CD4-positive, alpha-beta T cell treated with Interleukin-1 beta for 1 hour (primary cell): ENCODE data around the gene APCDD1L.
"Not testable (repeated sequence)": the region's sequence is repeated elsewhere in the genome, so short reads cannot be mapped to it uniquely, and the experiment has no call there.

Experiments used
- DNase-seq, 2 donors: peaks; one replicate each; pipeline ENCODE4 v3.0.0-alpha.2; 2020 to 2022

APCDD1L gene

DNA sequence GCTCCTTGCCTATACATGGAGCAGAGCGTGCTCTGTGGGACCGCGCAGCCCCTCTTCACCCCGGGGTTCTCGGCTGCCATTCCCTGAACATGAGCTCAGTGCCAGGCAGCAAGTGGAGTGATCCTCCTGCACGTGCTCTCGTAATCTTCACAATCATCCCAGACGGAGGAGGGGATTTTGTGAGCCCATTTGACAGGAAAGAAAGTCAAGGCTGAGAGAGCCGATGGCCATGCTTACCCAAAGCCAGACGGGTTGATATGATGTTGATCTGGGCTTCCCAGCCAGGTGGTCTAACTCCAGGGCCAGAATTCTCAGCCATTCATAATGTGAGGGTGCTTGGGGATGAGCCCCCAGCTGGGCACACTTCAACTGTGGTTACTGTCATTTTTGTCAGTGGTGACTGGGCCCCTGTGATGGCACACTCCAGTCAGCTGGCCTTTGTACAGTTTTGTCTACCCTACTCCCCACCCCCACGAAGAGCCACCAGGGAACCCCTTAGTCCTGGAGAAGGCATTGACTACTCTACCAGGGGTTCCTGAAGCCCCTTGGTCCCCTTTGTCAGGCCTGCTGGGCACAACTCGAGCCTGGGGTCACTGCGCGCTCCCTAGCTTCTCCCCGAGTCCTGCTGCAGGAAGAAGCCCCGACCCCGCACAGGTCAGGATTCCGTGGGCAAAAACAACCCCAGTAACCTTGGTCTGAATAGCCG is 1.5 kb downstream of the APCDD1L start:
- DNase-seq = no peak

DNA sequence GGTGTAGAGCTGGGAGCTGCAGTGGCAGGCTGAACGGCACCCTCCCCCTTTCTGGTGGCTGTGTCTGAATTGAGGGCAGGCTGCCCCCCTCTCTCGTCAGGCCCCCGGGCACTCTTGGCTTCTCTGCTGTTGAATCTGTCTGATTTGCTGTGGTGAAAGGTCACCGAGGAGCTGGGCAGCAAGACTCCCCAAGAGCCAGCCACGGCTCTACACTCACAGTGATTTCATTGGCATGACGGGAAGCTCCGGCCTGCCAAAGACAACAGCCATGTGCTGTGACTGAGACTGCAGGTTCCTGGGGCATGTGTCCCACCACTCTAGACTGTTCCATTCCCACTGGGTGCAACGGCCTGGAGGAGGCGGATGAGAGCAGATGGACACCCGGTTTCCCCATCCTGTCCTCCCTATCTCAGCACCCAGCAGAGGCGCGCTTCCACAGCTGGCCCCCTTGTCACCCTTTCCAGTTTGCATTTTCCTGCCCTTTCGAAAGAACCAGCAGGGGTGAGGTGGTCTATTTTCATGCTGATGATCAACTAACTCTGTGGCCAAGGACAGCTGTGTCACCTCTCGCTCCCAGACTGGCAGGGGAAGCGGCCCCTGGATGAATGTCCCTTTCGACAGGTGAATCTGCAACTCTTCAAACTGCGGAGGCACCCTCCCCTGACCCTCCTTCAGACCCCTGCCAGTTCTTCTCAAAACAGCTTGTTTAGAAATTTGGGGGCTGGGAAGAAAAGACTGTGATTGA is 2.2 kb downstream of the APCDD1L start:
- DNase-seq = no peak

DNA sequence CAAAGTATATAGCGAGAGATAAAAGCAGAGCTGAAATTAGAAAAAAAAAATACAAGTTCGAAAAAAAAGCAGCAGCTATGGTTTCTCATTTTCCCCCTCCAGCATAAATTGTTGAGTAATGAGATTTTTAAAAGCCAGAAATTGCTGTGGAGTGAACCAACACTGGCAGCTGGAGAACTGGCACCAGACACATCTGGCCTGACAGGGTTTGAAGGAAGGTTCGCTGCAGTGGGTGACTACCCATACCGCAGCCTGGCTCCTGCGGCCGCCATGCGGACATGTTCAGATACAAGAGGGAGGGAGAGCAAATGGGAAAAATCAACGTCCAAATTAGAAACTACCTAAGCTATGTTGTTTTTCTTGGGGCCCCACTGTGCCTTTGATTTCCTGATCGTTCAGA is 3.3 kb downstream of the APCDD1L start:
- no peak for DNase-seq

DNA sequence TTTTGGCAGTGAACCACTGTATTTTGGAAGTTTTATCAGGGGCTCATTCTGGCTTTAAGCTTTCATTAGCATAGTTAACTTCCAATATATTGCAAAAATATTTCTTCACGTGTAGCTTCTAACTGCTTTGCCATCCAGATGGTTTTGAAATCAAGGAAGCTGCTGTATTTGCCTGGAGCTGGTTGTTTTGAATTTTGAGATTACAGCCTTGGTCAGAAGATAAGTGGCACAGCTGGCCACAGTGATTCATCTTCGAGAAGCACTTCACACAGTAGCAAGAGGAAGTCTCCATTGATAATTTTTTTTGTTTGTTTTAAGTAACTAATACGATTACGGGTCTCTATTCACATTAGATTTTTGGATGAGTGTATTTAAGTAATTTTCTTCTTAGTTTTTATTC is 3.8 kb downstream of the APCDD1L start:
- DNase-seq = no peak

DNA sequence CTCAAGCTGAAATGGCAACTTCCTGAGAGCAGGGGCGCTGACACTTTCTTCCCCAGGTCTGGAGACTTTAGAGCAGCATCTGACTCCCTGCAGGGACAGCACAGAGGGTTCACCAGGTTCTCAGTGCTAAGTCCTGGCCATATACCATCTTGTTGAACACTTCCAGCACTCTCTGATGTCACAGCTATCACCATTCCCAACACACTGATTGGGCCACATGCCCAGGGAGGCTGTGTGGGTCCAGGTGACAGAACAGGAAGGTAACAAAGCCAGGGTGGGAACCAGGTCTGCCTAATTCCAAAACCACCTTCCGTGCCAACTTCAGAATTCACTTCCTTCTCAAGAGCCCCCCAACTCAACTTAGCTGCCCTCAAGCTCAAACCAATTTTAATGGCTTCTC is 4.3 kb downstream of the APCDD1L start:
- no peak for DNase-seq

DNA sequence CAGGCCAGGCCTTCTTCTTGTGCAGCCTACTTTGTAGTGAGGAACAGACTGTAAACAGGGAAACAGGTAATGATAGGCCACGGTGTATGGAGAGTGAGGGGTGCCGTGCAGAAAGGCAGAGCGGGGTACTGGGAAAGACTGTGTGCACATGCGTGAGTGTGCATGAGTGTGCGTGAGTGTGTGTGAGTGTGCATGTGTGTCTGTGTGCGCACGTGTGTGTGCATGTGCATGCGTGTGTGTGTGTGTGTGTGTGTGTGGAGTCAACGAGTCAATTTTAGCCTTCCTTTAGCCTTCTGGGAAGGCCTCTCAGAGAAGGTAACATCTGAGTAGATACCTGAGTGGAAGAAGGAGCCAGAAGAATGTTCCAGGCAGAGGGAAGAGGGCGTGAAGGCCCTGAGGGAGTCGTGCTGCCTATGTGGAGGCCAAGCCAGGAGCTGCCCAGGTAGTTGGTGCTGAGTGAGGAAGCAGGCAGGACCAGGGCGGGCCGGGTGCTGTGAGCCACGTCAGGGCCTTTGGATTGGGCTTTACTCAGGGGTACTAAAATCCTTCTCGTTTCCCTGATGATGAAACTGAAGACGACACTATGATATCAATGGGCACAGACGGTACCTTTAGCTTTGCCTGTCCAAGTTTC is 6.3 kb downstream of the APCDD1L start:
- no peak for DNase-seq

DNA sequence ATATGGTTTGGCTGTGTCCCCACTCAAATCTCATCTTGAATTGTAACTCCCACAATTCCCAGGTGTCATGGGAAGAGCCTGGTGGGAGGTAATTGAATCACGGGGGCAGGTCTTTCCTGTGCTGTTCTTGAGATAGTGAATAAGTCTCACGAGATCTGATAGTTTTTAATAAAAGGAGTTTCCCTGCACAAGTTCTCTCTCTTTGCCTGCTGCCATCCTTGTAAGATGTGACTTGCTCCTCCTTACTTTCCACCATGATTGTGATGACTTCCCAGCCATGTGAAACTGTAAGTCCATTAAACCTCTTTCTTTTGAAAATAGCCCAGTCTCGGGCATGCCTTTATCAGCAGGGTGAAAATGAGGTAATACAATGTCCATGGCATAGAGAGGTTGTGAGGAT is 8.2 kb downstream of the APCDD1L start:
- not testable (repeated sequence) for DNase-seq

DNA sequence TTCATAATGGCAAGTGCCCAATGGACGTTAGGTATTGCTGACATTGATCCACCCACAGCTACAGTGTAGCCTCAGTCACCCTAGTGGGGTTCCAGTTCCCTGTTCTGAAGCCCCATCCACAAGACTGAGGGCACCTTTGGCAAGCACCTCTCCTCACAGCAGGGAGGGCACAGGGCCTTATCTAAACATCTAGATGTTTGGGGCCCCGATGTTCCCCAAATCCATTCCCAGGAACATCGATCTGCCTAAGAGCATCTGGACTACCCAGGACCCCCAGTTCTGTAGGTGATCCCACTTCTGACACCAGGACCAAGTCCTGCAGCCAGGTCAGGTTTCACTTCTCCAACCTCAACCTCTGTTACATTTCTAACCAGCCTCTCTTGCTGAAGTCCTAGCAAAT is 10.6 kb downstream of the APCDD1L start:
- no peak for DNase-seq

DNA sequence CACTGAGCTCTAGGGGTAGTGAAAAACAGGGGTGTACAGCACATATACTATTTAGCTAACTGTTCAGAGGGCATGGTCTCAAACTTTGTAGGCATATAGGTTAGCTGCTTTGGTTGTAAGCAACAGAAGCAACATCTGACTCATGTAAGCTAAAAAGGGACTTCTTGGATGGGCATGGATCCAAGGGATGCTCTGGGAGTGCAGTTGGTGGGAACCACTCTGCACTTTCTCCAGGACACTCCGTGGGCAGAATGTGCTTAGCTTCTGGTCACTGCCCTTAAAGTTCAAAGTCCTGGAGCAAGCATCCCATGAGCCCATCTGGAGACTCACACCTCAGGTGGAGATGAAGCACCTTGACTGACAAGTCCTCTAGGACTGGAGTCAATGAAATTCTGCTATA is 11.5 kb downstream of the APCDD1L start:
- DNase-seq = no peak

DNA sequence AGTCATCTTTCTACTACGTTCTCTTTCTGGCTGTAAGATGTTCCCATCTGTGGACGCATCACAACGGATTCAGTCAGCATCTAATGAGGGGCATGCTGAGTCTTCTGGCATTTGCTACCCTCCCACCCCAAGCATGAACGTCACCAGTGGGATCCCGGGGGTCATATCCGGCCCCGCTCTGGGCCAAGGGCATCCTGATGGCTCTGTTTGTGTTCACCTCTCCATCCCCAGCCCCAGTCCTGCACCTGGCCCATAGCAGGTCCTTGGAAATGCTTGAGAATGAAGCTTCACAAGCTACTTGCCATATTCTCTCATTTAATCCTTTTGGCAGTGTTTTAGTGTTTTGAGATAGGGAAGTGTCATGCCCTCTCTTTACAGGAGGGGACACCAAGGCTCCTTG is 14.9 kb downstream of the APCDD1L start:
- DNase-seq = no peak

DNA sequence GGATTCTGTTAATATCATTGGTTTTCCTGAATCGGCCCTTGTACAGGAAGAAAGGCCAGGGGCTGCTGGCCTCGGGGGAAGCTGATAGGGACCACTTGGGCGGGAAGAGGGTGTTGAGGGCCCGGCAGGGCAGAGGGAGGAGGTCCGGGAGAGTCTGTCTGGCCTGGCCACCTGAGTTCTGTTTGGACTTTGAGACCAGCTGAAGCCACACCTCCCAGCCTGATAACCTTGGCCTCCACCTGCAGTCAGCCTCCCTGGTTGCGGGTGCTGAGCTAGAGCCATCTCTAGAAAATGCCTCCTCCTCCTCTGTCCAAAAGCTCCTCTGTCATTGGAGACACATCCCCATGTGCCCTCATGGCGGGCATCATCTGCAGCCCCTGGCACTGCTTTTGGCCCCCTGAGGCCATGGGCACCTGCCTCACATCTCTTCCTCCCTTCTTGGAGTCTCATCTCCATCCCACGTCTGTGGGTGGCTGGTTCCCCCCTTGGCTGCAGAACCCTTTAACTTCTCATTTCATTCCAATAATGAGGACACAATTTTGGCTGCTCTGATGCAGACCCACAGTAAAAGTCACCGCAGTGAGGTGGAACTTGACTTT is 16.6 kb downstream of the APCDD1L start:
- no peak for DNase-seq

DNA sequence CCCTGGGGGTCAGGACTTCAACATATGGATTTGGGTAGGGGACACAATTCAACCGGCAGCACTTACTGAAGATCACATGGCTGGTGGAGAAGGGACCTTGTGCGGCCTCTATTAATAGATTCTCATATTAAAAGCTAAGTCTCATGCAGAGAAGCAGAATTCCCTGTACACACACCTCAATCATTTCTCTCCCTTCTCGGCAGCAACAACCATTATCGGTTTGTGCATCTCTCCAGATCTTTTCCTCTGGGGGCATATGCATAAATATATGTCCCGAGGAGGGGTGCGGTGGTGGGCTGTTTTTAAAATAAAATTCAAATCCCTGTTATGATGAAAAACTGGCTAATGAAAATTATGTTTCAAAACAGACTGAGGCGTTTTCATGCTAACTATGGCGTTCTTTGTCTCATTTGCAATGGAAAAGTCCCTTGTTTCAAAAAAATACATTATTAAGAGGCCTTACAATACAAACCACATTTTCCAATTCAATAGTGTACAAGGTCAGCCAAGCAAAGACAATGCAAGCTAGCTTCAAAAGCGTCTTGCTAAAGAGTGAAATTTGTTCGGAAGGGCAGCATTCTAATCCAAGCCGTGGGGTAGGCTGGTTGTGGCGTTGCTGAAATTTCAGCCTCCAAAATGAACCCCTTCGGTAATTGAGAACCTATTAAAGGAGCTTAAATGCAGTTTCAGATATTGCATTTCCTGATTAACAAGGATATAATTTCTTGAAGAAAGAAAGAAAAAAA is 17.3 kb downstream of the APCDD1L start:
- no peak for DNase-seq

DNA sequence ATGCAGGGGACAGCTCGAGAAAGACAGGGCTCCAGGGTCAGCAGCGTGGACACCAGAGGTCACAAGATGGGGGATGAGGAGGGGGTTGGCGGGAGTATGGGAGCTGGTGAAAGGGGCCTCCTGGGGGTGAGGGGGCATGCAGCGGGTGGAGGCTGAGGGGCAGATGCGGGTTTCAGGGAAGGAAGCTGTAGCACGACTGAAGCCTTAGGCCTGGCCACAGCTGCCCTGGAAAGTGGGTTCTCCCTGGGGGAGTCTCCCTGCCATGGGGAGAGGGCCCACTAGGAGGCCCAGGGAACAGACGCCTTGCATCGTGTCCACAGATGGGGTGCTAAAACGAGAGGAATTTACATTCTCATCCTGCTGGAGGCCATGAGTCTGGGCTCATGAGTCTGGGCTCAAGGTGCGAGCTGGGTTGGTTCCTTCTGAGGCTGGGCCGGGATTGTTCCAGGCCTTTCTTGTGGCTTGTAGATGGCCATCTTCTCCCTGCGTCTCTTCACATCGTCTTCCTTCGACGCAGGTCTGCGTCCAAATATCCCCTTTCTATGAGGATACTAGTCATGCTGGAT is 18.0 kb downstream of the APCDD1L start:
- DNase-seq = no peak

DNA sequence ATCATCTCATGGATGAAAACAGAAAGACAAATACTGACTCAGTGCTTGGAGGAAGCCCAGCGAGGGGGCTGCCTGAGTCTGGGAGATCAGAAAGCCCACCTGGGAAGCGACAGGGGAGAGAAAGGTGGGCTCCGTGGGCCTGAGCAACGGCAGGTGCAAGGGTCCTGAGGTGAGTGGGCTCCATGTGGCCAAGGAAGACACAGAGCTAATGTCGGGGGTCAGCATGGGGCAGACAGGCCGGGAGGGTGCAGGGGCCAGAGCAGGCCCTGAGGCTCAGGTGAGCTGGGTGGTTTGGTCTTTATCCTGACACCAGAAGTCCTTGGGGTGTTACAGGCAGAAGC is 18.8 kb downstream of the APCDD1L start:
- DNase-seq = no peak

DNA sequence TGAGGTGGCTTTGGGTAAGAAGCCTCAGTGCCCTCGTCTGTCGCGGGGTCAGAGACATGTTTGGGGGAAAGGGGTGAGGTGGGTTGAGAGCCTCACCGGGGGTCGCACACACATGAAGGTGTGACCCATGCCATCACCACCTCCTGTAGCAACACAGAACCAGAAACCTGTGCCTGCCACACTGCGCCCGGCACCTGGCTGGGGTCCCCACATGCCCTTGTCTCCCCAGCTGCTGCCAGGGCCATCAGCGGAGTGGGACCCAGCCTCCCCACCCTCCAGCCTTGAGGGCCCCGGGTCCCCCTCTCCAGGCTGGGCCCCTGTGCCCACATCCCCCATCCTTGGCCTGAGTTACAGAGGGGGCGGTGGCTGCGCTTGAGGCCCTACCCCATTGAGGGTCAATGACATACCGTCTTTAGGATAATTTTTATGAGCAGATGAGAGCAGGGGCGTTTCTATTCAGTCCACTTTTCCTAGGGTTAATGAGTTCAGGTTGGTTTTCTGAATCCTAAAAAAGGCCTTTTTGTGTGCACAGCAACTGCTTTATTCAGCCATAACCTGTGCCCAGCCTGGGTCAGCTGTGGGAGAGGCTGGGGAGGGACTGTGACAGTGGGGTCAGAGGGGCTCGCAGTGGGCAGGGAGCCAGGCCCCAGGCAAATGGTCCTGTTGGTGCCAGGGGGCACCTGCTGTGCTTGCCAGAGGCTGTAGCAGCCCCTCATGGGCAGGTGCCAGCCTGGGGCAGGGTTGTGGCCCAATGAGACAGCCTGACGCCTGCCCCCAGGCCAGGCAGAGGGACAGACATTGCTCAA is 19.4 kb downstream of the APCDD1L start:
- no peak for DNase-seq

DNA sequence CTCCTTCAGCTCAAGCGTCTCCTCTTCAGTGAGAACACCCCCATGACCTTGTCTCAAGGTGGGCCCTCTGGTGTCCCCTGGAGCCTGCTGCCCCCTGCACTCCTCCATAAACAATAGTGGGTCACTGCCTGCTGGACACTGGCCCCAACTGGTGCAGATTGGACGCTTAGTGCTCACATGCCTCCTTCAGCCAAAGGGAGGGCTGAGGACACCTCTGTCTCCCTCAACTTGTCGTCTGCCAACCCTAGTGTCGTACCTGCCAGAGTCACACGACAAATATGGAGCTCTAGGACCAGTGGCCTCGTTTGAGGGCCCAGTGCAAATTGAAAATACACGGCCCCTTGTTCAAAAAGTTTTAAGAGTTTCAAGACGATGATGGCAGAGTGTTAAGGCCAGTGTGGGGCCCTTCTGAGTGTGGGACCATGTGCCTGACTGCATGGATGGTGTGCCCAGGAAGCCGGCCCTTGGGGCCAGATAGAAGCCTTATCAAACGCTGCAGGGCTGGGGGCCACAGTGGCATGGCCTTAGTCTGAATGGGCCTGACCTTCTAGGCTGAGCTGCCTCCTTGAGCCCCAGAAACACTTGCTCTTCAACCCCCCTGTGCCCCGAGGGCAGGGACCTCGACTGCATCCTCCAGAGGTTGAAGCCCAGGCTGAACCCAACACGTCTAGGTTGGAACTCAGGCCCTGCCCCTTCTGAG is 20.1 kb downstream of the APCDD1L start:
- no peak for DNase-seq

DNA sequence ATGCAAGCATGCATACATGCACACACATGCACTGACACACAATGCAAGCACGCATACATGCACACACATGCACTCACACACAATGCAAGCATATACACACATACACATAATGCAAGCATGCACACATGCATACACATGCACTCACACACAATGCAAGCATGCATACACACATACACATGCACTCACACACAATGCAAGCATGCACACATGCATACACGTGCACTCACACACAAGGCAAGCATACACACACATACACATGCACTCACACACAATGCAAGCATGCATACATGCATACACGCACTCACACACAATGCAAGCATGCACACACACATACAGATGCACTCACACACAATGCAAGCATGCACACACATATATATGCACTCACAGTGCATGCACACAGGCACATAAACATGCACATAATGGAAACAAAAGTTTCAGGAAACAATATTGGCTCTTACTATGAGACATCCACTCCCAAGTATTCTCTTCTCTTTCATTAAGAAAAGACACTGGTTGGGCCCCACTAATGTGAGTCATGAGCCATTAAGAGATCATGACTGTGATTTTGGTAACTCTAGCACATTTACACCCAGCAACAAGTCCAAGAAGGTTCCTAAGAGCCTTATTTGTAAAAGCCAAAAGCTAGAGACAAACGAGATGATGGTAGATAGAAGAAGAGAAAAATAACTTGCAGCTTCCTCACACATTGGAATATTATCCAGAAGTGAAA is 22.2 kb downstream of the APCDD1L start:
- no peak for DNase-seq

DNA sequence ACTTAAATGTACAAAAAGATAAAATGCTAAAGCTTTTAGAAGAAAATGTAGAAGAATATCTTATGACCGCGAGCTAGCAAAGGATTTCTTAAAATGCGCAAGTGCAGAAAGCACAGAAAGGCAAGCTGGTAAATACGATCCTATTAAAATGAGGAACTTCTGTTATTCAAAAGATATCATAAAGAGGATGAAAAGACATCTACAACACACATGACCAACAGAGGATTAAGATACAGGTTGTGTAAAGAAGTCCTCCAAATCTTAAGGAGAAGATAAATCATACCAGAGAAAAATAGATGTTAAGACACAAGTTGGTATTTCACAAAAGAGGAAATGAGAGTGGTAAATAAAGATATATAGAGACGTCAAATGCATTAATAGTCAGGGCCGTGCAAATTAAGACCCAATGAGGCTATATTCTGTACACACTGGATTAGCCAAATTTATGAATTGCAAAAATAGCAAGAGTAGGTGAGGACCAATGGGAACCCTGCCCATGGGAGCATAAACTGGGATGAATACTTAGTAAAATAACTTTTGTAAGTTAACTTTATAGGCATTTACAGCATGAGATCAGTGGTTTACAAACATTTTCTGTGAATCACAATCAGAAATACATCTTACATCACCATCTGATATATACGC is 23.0 kb downstream of the APCDD1L start:
- no peak for DNase-seq

DNA sequence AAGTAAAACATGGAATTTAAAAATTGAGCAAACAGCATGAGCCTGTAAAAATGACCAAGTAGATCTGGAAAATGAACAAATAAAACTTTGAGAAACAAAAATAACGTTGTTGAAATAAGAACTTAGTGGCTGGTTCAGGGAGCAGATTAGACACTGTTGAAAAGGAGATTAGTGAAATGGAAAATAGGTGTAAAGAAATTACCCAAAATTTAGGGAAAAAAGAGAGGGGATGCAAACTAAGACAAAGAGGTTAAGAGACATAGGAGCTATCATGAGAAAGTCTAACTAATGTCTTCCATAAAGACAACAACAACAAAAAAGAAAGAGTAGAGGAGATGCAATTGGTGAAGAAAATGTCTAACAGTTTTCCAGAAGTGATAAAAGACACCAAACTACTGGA is 29.0 kb downstream of the APCDD1L start:
- no peak for DNase-seq

DNA sequence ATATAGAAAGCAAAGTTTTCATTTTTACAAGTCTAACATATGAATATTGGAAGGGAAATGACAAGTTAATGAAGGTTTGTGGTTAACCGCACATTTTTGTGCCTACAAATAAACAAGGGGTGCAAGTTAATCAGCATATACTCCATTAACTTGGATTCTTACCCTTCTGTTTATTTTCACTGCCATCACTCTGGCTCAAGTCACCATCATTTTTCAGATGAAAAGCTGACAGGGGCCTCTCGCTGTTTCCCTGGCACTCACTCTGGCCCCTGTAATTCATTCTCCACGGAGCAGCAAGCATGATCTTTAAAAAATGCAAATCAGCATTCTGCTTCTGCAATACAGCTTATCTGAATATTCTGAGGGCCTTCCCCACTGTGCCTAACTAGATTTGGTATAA is 29.8 kb downstream of the APCDD1L start:
- DNase-seq = no peak
